Endometrium (tissue), 2 donors: ENCODE data around the gene PERM1.

ENCODE experiments used
- FAIRE-seq: peaks from 2 replicates; lab custom pipeline; 2012; peaks lifted over from hg19 to GRCh38; lab: Jason Lieb, UNC
- donor health status: control.
- donor health status: control.

PERM1 gene

GRCh38 chr1:932776-933602, 48.9 kb downstream of the PERM1 start:
- no peak for FAIRE-seq

GRCh38 chr1:932173-932510, 49.8 kb downstream of the PERM1 start:
- no peak for FAIRE-seq

GRCh38 chr1:931380-932172, 50.3 kb downstream of the PERM1 start:
- FAIRE-seq = no peak

DNA sequence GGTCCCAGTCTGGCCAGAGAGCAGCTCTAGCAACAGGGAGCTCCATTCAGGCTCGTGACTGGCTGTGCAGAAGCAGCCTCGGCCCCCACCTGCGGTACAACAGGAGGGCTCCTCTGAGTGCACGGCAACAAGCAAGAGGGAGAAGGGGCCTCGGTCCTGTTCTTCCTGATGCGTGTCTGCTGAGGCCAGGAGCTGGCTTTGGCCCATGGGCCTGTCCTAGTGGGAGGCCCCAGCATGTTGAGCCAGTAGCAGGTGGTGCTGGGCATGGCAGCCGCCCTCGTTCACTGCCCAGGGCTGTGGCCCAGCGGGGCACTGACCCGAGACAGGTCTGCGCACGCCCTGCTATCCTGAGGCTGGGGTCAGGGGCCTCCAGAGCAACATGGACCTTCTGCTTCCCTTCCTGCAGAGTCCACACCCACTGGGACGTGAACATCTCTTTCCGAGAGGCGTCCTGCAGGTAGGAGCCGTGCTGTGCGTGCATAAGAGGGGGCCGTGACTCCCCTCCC, 51.2 kb downstream of the PERM1 start:
- no peak for FAIRE-seq

GRCh38 chr1:929712-930632, 51.9 kb downstream of the PERM1 start:
- FAIRE-seq = no peak

- no peak for FAIRE-seq
Measured at GRCh38 chr1:928825-929661, 52.9 kb downstream of the PERM1 start.

DNA sequence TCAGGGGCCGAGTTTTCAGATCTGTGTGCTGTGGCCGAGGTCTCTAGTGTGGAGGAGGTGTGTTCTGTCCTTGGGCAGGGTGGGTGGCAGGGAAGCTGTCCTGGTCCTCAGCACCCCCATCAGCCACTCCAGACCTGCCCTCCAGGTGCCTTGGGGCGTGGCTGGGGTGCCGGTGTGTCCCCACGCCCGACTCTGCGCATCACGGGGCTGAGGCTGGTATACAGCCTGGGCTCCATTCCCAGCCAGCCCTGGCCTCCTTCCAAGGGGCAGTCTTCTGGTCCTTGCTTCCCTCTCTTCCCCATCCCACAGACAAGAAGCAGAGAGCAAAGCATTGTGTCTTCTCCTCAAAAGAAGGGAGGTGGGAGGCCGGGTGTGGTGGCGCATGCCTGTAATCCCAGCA, 54.1 kb downstream of the PERM1 start:
- no peak for FAIRE-seq

GRCh38 chr1:927234-927633, 54.7 kb downstream of the PERM1 start:
- FAIRE-seq = no peak

DNA sequence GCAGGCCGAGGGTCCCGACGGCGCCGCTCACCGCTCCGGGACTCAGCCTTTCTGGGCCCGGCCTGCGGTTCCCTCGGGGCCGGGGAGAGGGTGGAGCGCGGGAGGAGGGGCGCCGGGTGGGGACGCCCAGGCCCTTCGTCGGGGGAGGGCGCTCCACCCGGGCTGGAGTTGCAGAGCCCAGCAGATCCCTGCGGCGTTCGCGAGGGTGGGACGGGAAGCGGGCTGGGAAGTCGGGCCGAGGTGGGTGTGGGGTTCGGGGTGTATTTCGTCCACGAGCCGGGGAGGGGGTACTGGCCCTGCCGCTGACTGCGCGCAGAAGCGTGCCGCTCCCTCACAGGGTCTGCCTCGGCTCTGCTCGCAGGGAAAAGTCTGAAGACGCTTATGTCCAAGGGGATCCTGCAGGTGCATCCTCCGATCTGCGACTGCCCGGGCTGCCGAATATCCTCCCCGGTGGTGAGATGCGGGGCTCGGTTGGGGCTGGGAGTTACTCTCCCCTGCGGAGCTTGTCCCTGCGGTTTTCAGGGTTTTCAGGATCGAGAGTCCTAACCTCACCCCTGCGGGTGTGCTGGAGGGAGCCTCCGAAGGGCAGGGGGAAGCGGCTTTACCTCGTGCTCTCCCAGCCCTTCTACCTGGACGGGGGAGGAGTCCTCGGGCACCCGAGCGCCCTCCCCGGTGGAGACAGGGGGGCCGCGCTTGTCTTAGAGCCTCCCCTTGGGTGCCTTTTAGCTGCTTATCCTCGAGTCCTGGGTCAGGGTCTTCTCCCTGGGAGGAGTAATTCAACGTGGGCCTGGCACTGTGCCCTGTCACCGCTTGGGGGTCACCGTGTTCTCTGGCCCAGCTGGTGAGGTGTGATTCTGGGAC, 56.1 kb downstream of the PERM1 start:
- FAIRE-seq = no peak
